ENCODE data around the gene CELSR3.

CELSR3 gene

GRCh38 chr3:48614044-48614443 is 48.6 kb downstream of the CELSR3 start:
- DNase-seq: no peak
- in situ Hi-C loops (cut with MboI; ENCODE audit: low pct_unique_long_range_greater_than_20kb, low sequenced_read_pairs): no loop called here

- in situ Hi-C loops (cut with MboI; ENCODE audit: low pct_unique_long_range_greater_than_20kb, low sequenced_read_pairs): no loop called here
- DNase-seq: no peak
These were observed 50.4 kb downstream of the CELSR3 start for GRCh38 chr3:48612309-48612708.

- DNase-seq: peak; percentile 92
- in situ Hi-C loops (cut with MboI; ENCODE audit: low pct_unique_long_range_greater_than_20kb, low sequenced_read_pairs): no loop called here
These were observed 53.3 kb downstream of the CELSR3 start, which contains the start of gene UQCRC1 for GRCh38 chr3:48609088-48610005. Gene UQCRC1 (minus strand): TSS chr3:48609646. CDS start chr3:48609620, 26 bp downstream.

- no peak for DNase-seq
- in situ Hi-C loops (cut with MboI; ENCODE audit: low pct_unique_long_range_greater_than_20kb, low sequenced_read_pairs): no loop called here
These were observed 55.2 kb downstream of the CELSR3 start for GRCh38 chr3:48607519-48607918.

- in situ Hi-C loops (cut with MboI; ENCODE audit: low pct_unique_long_range_greater_than_20kb, low sequenced_read_pairs): no loop called here
- no peak for DNase-seq
These were observed 61.1 kb downstream of the CELSR3 start for GRCh38 chr3:48601622-48601994.

- in situ Hi-C loops (cut with MboI; ENCODE audit: low pct_unique_long_range_greater_than_20kb, low sequenced_read_pairs): no loop called here
- no peak for DNase-seq
These were observed 61.7 kb downstream of the CELSR3 start for GRCh38 chr3:48600711-48601621.

GRCh38 chr3:48599509-48600285 is 63.0 kb downstream of the CELSR3 start:
- in situ Hi-C loops (cut with MboI; ENCODE audit: low pct_unique_long_range_greater_than_20kb, low sequenced_read_pairs): no loop called here
- no peak for DNase-seq

- in situ Hi-C loops (cut with MboI; ENCODE audit: low pct_unique_long_range_greater_than_20kb, low sequenced_read_pairs): no loop called here
- DNase-seq: no peak
These were observed 63.6 kb downstream of the CELSR3 start for GRCh38 chr3:48599077-48599501.

GRCh38 chr3:48598323-48599076 is 64.2 kb downstream of the CELSR3 start:
- DNase-seq: peak; percentile 49
- in situ Hi-C loops (cut with MboI; ENCODE audit: low pct_unique_long_range_greater_than_20kb, low sequenced_read_pairs): no loop called here

- DNase-seq: no peak
- in situ Hi-C loops (cut with MboI; ENCODE audit: low pct_unique_long_range_greater_than_20kb, low sequenced_read_pairs): no loop called here
These were observed 65.3 kb downstream of the CELSR3 start for GRCh38 chr3:48597408-48597800.

GRCh38 chr3:48596676-48597407 is 65.8 kb downstream of the CELSR3 start:
- DNase-seq: no peak
- in situ Hi-C loops (cut with MboI; ENCODE audit: low pct_unique_long_range_greater_than_20kb, low sequenced_read_pairs): no loop called here

GRCh38 chr3:48596157-48596556 is 66.5 kb downstream of the CELSR3 start:
- no peak for DNase-seq

GRCh38 chr3:48595526-48596121 is 67.1 kb downstream of the CELSR3 start:
- no peak for DNase-seq

More at GRCh38 chr3:48596157-48596556, 66.5 kb downstream of the CELSR3 start:
- in situ Hi-C loops (cut with MboI; ENCODE audit: low pct_unique_long_range_greater_than_20kb, low sequenced_read_pairs): no loop called here

GRCh38 chr3:48595075-48595525 is 67.6 kb downstream of the CELSR3 start, which contains the start of gene COL7A1:
Gene COL7A1 (minus strand): TSS chr3:48595329. CDS start chr3:48595159, 170 bp downstream.
- in situ Hi-C loops (cut with MboI; ENCODE audit: low pct_unique_long_range_greater_than_20kb, low sequenced_read_pairs): no loop called here

More at GRCh38 chr3:48595526-48596121, 67.1 kb downstream of the CELSR3 start:
- in situ Hi-C loops (cut with MboI; ENCODE audit: low pct_unique_long_range_greater_than_20kb, low sequenced_read_pairs): no loop called here

GRCh38 chr3:48594417-48595049 is 68.2 kb downstream of the CELSR3 start:
- in situ Hi-C loops (cut with MboI; ENCODE audit: low pct_unique_long_range_greater_than_20kb, low sequenced_read_pairs): no loop called here
- no peak for DNase-seq

More at GRCh38 chr3:48595075-48595525, 67.6 kb downstream of the CELSR3 start, which contains the start of gene COL7A1:
- DNase-seq: no peak

GRCh38 chr3:48593337-48593736 is 69.3 kb downstream of the CELSR3 start:
- in situ Hi-C loops (cut with MboI; ENCODE audit: low pct_unique_long_range_greater_than_20kb, low sequenced_read_pairs): no loop called here
- DNase-seq: no peak
